CD4-positive, CD25-positive, alpha-beta regulatory T cell (primary cell): ENCODE results near the gene DDX1. TPM values are rescaled to one million over a fixed set of nuclear protein-coding genes. Genes with fewer than 3 reads are reported as not detected.

Source experiments
- ATAC-seq, 2 donors: fragments of 150-1000 bp; cut with Tn5 transposase; one replicate each; pipeline ENCODE4 v1.10.0; 2021; ENCODE audit warnings: low read depth in 2 of 2, moderate number of reproducible peaks in 2 of 2, moderate library complexity in 1 of 2
- DNase-seq, 3 donors: peaks; one replicate each; pipeline versions ENCODE4 v3.0.0 to v3.0.0-alpha.2; 2012 to 2022; ENCODE audit warnings: mixed read lengths in 1 of 3
- H3K27ac ChIP-seq: one replicate; pipeline ENCODE4 v1.7.0; 2013; ENCODE audit warnings: mild to moderate bottlenecking, low read length; ENCODE audit not compliant: insufficient read depth, poor library complexity, severe bottlenecking
- H3K27me3 ChIP-seq: one replicate; pipeline ENCODE4 v1.7.0; 2013; ENCODE audit warnings: low read length; ENCODE audit not compliant: control insufficient read depth, insufficient read depth
- H3K36me3 ChIP-seq: one replicate; pipeline ENCODE4 v1.7.0; 2013; ENCODE audit warnings: mild to moderate bottlenecking, low read length, moderate library complexity; ENCODE audit not compliant: control insufficient read depth, insufficient read depth
- H3K4me1 ChIP-seq: 2 replicates; pipeline ENCODE4 v1.7.0; 2013; ENCODE audit warnings: mild to moderate bottlenecking, low read length; ENCODE audit not compliant: insufficient read depth, control insufficient read depth, poor library complexity, severe bottlenecking
- H3K4me3 ChIP-seq: one replicate; pipeline ENCODE4 v1.7.0; 2013; ENCODE audit warnings: low read depth, mild to moderate bottlenecking, low read length, moderate library complexity
- H3K9me3 ChIP-seq, 2 experiments: 1 replicate in 1 of 2; 2 replicates in 1 of 2; pipeline ENCODE4 v1.7.0; 2013; ENCODE audit warnings: low read length in 2 of 2, mild to moderate bottlenecking in 1 of 2, moderate library complexity in 1 of 2; ENCODE audit not compliant: control insufficient read depth in 2 of 2
- H3K27ac Mint-ChIP-seq, 3 donors: one replicate each; pipeline ENCODE4 v1.8.0; 2020 to 2022; ENCODE audit warnings: mild to moderate bottlenecking in 3 of 3, mixed read lengths in 3 of 3, moderate library complexity in 2 of 3
- H3K27me3 Mint-ChIP-seq: one replicate; pipeline ENCODE4 v1.8.0; 2022; ENCODE audit warnings: mild to moderate bottlenecking, mixed read lengths
- H3K36me3 Mint-ChIP-seq: one replicate; pipeline ENCODE4 v1.8.0; 2020; ENCODE audit warnings: mixed read lengths
- H3K4me1 Mint-ChIP-seq, 4 donors: one replicate each; pipeline ENCODE4 v1.8.0; 2020 to 2022; ENCODE audit warnings: mixed read lengths in 4 of 4, mild to moderate bottlenecking in 1 of 4
- H3K4me3 Mint-ChIP-seq, 4 donors: one replicate each; pipeline ENCODE4 v1.8.0; 2020 to 2022; ENCODE audit warnings: mild to moderate bottlenecking in 4 of 4, mixed read lengths in 4 of 4, moderate library complexity in 3 of 4
- H3K9me3 Mint-ChIP-seq, 7 donors: one replicate each; pipeline ENCODE4 v1.8.0; 2020 to 2022; ENCODE audit warnings: mixed read lengths in 7 of 7, mild to moderate bottlenecking in 3 of 7, moderate library complexity in 2 of 7
- polyA plus RNA-seq, 4 donors: library from polyadenylated mRNA; unstranded; fragments of 300-500 nt; fragmentation: Illumina TruSeq; gene quantifications; one replicate each; pipeline ENCODE4 v1.2.3, GENCODE V29; 2021
- total RNA-seq: library from RNA; stranded (reverse); gene quantifications from one replicate; pipeline ENCODE4 v1.2.3, GENCODE V29; 2022

Gene DDX1
- total and polyA plus RNA-seq, 5 donors from 2014 or later = 34.2 to 48.6 (median 41.7) TPM

DNA sequence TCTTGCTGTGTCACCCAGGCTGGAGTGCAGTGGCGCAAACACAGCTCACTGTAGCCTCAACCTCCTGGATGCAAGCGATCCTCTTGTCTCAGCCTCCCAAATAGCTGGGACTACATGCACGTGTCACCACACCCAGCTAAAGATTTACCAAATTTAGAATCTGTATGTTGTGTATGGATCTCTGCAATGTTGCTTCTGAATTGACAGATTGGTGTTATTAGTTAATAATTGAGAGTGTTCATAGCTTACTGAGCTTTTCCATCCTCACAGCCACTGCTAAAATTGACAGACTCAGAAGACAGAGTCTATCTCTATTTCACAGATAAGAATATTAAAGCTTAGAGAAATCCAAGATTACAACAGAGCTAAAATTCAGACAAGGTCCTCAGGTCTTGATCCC is 26.3 kb upstream of the DDX1 start:
- H3K9me3 ChIP-seq = no peaks in the 10 kb centered on the region
- Mint-ChIP-seq H3K36me3 (no peaks in the 10 kb centered on the region), H3K27me3 (peaks cover 10% of the 10 kb centered on the region), H3K4me3 (peak overlapping the region in 1 of 4 donors; percentile 17), H3K4me1 (peaks cover 9 to 29% (median 14%) of the 10 kb centered on the region in 4 donors), H3K9me3 (no peaks in the 10 kb centered on the region), H3K27ac (no peak overlapping the region)
- H3K4me1 ChIP-seq = peaks cover 8% of the 10 kb centered on the region
- ATAC-seq (no peak), DNase-seq (no peak)
- no peaks in the 10 kb centered on the region for H3K27me3 ChIP-seq
- H3K4me3 ChIP-seq = no peak overlapping the region
- no peak overlapping the region for H3K27ac ChIP-seq
- no peaks in the 10 kb centered on the region for H3K36me3 ChIP-seq

DNA sequence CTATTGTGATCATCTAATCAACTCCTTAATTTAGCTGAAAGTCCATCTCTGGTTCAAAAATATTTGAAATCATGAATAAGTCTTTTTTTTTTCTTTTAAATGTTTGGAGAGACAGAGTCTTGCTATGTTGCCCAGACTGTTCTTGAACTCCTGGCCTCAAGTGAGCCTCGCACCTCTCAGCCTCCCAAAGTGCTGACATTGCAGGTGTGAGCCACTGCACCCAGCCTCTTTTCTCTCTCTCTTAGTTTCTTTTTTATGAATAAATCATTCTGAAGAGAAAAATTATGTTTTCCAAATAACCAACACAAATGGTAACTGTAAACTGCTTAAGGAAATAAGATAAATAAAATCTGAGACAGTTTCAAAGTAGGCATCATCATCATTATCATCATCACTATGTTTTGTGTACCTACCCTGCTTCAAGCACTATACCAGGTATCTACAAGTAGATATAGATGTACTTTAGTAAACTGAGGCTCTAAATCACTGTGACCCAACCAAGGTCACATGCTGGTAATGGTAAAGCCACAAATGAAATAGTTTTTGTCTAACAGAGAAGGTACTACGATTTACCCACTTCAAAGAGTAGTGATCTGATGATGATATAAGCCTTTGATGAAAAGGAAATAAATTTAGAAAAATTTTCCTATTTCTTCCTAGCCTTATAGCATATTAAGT is 25.5 kb upstream of the DDX1 start:
- Mint-ChIP-seq H3K4me1 (peaks cover 7 to 22% (median 11%) of the 10 kb centered on the region in 4 donors), H3K4me3 (no peak overlapping the region), H3K36me3 (no peaks in the 10 kb centered on the region), H3K9me3 (no peaks in the 10 kb centered on the region), H3K27me3 (peaks cover 10% of the 10 kb centered on the region), H3K27ac (no peak overlapping the region)
- Histone ChIP-seq H3K9me3 (no peaks in the 10 kb centered on the region), H3K4me3 (no peak overlapping the region), H3K4me1 (peaks cover 8% of the 10 kb centered on the region), H3K36me3 (no peaks in the 10 kb centered on the region), H3K27ac (no peak overlapping the region), H3K27me3 (no peaks in the 10 kb centered on the region)
- no peak for ATAC-seq
- DNase-seq = no peak

DNA sequence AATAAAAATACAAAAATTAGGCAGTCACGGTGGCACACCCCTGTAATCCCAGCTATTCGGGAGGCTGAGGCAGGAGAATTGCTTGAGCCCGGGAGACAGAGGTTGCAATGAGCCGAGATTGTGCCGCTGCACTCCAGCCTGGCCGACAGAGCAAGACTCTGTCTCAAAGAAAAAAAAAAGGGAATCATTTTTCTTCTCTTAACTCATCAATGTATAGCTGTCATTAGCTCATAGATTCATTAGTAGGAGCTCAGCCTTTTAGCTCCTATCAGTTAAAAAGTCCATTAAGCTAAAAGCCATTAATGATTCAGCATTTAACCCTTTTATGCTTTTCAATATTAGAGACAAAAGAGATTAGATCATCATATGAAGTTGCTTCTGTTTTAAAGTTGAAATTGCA is 24.8 kb upstream of the DDX1 start:
- ATAC-seq (no peak), DNase-seq (no peak)
- Mint-ChIP-seq H3K27ac (no peak overlapping the region), H3K4me1 (peaks cover 2 to 15% (median 5%) of the 10 kb centered on the region in 4 donors), H3K4me3 (no peak overlapping the region), H3K36me3 (no peaks in the 10 kb centered on the region), H3K9me3 (no peaks in the 10 kb centered on the region), H3K27me3 (peaks cover 10% of the 10 kb centered on the region)
- H3K27me3 ChIP-seq = no peaks in the 10 kb centered on the region
- H3K4me3 ChIP-seq = no peak overlapping the region
- H3K27ac ChIP-seq = no peak overlapping the region
- no peaks in the 10 kb centered on the region for H3K9me3 ChIP-seq
- peaks cover 4% of the 10 kb centered on the region for H3K4me1 ChIP-seq
- H3K36me3 ChIP-seq = no peaks in the 10 kb centered on the region

DNA sequence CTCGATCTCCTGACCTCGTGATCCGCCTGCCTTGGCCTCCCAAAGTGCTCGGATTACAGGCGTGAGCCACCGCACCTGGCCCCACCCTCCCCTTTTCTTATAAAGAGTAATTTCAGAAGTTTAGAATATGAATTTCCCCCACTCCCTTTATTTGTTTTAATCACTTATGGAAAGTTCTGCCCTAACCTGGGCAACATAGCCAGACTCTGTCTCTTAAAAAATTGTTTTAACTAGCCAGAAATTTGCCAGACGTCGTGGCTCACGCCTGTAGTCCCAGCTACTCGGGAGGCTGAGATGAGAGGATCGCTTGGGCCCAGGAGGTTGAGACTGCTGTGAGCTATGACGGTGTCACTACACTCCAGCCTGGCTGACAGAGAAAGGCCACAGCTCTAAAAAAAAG is 22.8 kb upstream of the DDX1 start:
- Histone ChIP-seq H3K9me3 (no peaks in the 10 kb centered on the region), H3K27ac (no peak overlapping the region)
- H3K9me3 Mint-ChIP-seq = no peaks in the 10 kb centered on the region

DNA sequence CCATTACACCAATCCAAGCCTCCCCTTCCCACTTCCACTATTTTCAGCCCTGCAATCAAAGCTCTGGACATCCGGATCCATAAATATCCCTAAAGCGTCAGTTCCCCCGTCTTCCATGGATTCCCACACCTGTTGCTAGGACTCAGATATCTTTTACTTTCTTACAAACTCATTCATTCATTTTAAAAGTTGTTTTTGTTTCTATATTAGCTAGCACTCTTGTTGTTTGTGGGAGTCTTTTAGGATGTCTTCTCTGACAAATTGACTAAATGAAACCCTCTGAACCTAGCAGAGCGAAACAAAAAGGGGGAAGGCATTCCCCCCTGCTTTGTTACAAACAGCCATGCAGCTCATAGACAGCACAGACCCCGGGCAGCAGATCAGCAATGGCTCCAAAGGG is 21.6 kb upstream of the DDX1 start:
- Histone ChIP-seq H3K27ac (no peak overlapping the region), H3K36me3 (no peaks in the 10 kb centered on the region), H3K4me1 (no peaks in the 10 kb centered on the region), H3K27me3 (no peaks in the 10 kb centered on the region), H3K4me3 (no peak overlapping the region), H3K9me3 (no peaks in the 10 kb centered on the region)
- Mint-ChIP-seq H3K36me3 (no peaks in the 10 kb centered on the region), H3K27me3 (peaks cover 5% of the 10 kb centered on the region), H3K9me3 (no peaks in the 10 kb centered on the region), H3K4me1 (peaks cover 0 to 4% (median 0%) of the 10 kb centered on the region in 4 donors), H3K4me3 (no peak overlapping the region), H3K27ac (peak overlapping the region in 1 of 3 donors; percentile 11)
- no peak for ATAC-seq
- DNase-seq = no peak

More for the DNA sequence above, 22.8 kb upstream of the DDX1 start:
- H3K27me3 Mint-ChIP-seq = peaks cover 5% of the 10 kb centered on the region
- DNase-seq (no peak), ATAC-seq (no peak)
- Histone ChIP-seq H3K4me1 (no peaks in the 10 kb centered on the region), H3K4me3 (no peak overlapping the region), H3K27me3 (no peaks in the 10 kb centered on the region), H3K36me3 (no peaks in the 10 kb centered on the region)
- H3K27ac Mint-ChIP-seq = no peak overlapping the region
- no peak overlapping the region for H3K4me3 Mint-ChIP-seq
- H3K4me1 Mint-ChIP-seq = peaks cover 0 to 4% (median 0%) of the 10 kb centered on the region in 4 donors
- H3K36me3 Mint-ChIP-seq = no peaks in the 10 kb centered on the region

DNA sequence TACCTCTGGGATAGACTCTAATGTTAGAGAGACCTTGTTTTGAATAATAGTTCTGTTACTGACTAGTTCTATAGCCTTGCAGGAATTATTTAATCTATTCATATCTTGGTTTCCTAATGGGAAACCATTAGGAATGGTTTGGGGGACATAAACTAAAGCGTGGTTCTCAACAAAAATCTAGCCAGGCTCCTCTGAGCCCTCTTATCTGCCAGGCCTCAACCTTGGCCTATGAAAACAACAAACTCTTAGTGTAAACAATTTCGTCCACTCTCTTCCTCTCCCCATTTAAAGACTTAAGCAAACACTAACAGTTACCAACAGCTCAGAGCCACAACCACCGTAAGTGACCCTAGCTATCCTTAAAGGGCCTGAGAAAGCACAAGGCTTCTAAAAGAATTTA is 19.9 kb upstream of the DDX1 start:
- no peaks in the 10 kb centered on the region for H3K9me3 ChIP-seq
- H3K4me3 ChIP-seq = no peak overlapping the region
- no peak overlapping the region for H3K27ac ChIP-seq
- H3K4me3 Mint-ChIP-seq = no peak overlapping the region
- H3K9me3 Mint-ChIP-seq = no peaks in the 10 kb centered on the region
- H3K36me3 ChIP-seq = no peaks in the 10 kb centered on the region
- H3K4me1 ChIP-seq = no peaks in the 10 kb centered on the region
- no peak for DNase-seq
- H3K27me3 ChIP-seq = no peaks in the 10 kb centered on the region
- ATAC-seq = no peak
- peaks cover 0 to 4% (median 0%) of the 10 kb centered on the region in 4 donors for H3K4me1 Mint-ChIP-seq
- no peak overlapping the region for H3K27ac Mint-ChIP-seq
- H3K36me3 Mint-ChIP-seq = no peaks in the 10 kb centered on the region
- peaks cover 5% of the 10 kb centered on the region for H3K27me3 Mint-ChIP-seq

DNA sequence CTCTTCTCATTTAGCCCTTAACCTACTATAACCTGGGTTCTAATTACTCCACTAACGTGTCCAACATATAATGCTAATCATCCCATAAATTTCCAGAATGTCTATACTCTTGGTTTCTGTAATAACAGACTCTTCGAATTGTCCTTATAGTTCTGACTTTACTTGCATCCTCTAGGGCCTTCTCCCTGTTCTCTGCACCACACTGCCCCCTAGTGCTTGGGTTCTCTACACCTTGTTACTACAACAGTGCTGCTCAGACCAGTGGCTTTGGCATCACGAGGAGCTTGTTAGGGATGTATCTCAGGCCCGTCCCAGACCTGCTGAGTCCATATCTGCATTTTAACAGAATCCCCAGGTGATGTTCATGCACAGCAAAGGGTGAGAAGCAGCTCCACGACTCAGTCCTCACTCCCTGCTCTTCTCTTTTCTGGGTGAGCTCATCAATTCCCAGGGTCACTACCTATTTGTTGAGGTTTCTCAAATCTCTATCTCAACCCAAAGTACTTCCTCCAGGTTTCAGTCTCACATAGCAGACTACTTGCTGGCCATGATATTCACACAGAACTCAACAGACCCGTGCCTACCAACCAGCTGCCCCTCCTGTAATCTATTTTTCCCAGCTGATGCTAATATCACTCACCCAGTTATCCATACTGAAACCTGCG is 14.5 kb upstream of the DDX1 start:
- ATAC-seq = peak; percentile 95 to 97
- H3K27ac ChIP-seq = no peak overlapping the region
- Mint-ChIP-seq H3K36me3 (no peaks in the 10 kb centered on the region), H3K27ac (peak overlapping the region in 1 of 3 donors; percentile 8), H3K4me3 (no peak overlapping the region), H3K27me3 (no peaks in the 10 kb centered on the region), H3K4me1 (no peaks in the 10 kb centered on the region), H3K9me3 (no peaks in the 10 kb centered on the region)
- DNase-seq = peak; percentile 73 to 85 (median 79)
- H3K27me3 ChIP-seq = no peaks in the 10 kb centered on the region
- H3K36me3 ChIP-seq = no peaks in the 10 kb centered on the region
- no peaks in the 10 kb centered on the region for H3K9me3 ChIP-seq
- H3K4me3 ChIP-seq = no peak overlapping the region
- no peaks in the 10 kb centered on the region for H3K4me1 ChIP-seq

DNA sequence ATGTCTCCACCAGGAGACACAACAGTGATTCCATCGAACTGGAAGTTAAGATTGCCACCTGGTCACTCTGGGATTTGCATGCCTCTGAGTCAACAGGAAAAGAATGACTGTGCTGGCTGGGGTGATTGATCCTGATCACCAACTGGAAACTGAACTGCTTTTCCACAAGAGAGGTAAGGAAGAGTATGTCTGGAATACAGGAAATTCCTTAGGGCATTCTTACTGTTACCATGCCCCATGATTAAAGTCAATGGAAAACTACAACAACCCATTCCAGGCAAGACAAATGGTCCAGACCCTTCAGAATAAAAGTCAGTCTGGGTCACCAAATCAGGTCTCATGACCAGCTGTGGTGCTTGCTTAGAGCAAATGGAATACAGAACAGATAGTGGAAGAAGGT is 12.0 kb upstream of the DDX1 start:
- H3K27ac ChIP-seq = no peak overlapping the region
- no peak overlapping the region for H3K4me3 ChIP-seq
- Mint-ChIP-seq H3K4me3 (no peak overlapping the region), H3K27ac (no peak overlapping the region), H3K27me3 (no peaks in the 10 kb centered on the region), H3K9me3 (no peaks in the 10 kb centered on the region), H3K36me3 (no peaks in the 10 kb centered on the region), H3K4me1 (no peaks in the 10 kb centered on the region)
- H3K36me3 ChIP-seq = no peaks in the 10 kb centered on the region
- DNase-seq = no peak
- no peak for ATAC-seq
- no peaks in the 10 kb centered on the region for H3K4me1 ChIP-seq
- no peaks in the 10 kb centered on the region for H3K27me3 ChIP-seq
- H3K9me3 ChIP-seq = no peaks in the 10 kb centered on the region
